Fibroblast of the aortic adventitia (primary cell): ENCODE data around the gene DEPDC5. TPM values are rescaled to one million over a fixed set of nuclear protein-coding genes. Genes with fewer than 3 reads are reported as not detected.

Experiments
- DNase-seq: peaks from one replicate; pipeline ENCODE4 v3.0.0-alpha.2; 2010; ENCODE audit warnings: low read depth
- H3K4me3 ChIP-seq: 2 replicates; pipeline ENCODE4 v1.5.1; 2011; ENCODE audit warnings: low read depth, mild to moderate bottlenecking, control low read depth, low read length, moderate library complexity
- CTCF ChIP-seq: IDR thresholded peaks from 2 replicates; pipeline ENCODE4 v1.5.1; 2011; ENCODE audit warnings: mild to moderate bottlenecking, low read length, control low read depth, inconsistent platforms; ENCODE audit not compliant: insufficient read depth
- total RNA-seq: library from RNA; depleted of rRNA; stranded (reverse); fragments of >200 nt; gene quantifications from 2 replicates; pipeline ENCODE4 v1.2.3, GENCODE V29; 2012; ENCODE audit warnings: low replicate concordance

The DEPDC5 gene
- total RNA-seq, 1 donor = 17.7 TPM

- DNase-seq = no peak
Observed at GRCh38 chr22:31838917-31839316, 85.1 kb downstream of the DEPDC5 start.

GRCh38 chr22:31839986-31840385 is 86.2 kb downstream of the DEPDC5 start:
- H3K4me3 ChIP-seq = no peak overlapping the region
- DNase-seq = no peak
- no peak for TF ChIP-seq CTCF

More at GRCh38 chr22:31838917-31839316, 85.1 kb downstream of the DEPDC5 start:
- no peak for TF ChIP-seq CTCF
- H3K4me3 ChIP-seq = no peak overlapping the region

GRCh38 chr22:31840585-31840984 is 86.8 kb downstream of the DEPDC5 start:
- no peak for DNase-seq
- TF ChIP-seq CTCF = no peak
- H3K4me3 ChIP-seq = no peak overlapping the region

GRCh38 chr22:31841078-31841827 is 87.4 kb downstream of the DEPDC5 start:
- no peak for TF ChIP-seq CTCF
- no peak overlapping the region for H3K4me3 ChIP-seq

GRCh38 chr22:31843526-31843925 is 89.7 kb downstream of the DEPDC5 start:
- TF ChIP-seq CTCF = no peak
- DNase-seq = no peak
- H3K4me3 ChIP-seq = no peak overlapping the region

More at GRCh38 chr22:31841078-31841827, 87.4 kb downstream of the DEPDC5 start:
- DNase-seq = no peak

GRCh38 chr22:31844941-31845340 is 91.1 kb downstream of the DEPDC5 start:
- no peak for DNase-seq
- no peak overlapping the region for H3K4me3 ChIP-seq
- no peak for TF ChIP-seq CTCF
